Activated CD4-positive, alpha-beta T cell treated with anti-CD3 and anti-CD28 coated beads, Interleukin-2, amount 10 ng/mL, durations not matched to agents 7 days and 5 days (primary cell): ENCODE results near the gene KRTAP4-16. TPM values are rescaled to one million over a fixed set of nuclear protein-coding genes. Genes with fewer than 3 reads are reported as not detected.
"Not testable (repeated sequence)": the region's sequence is repeated elsewhere in the genome, so short reads cannot be mapped to it uniquely, and the experiment has no call there.

Experiments
- CTCF ChIA-PET: fragments of 350-600 bp; sonication (Branson Sonifier 250); formaldehyde crosslinking; loops from one replicate; lab custom pipeline; 2021; ENCODE audit warnings: antibody characterized with exemption; lab: Charles Lee
- POLR2A ChIA-PET: fragments of 350-600 bp; sonication (Branson Sonifier 250); formaldehyde crosslinking; loops from one replicate; lab custom pipeline; 2021; ENCODE audit warnings: antibody characterized with exemption; lab: Charles Lee
- DNase-seq: peaks from one replicate; pipeline ENCODE4 v3.0.0-alpha.2; 2020
- H3K27ac Mint-ChIP-seq: one replicate; pipeline ENCODE4 v1.8.0; 2021; ENCODE audit warnings: mild to moderate bottlenecking, moderate library complexity, mixed read lengths
- H3K27me3 Mint-ChIP-seq: one replicate; pipeline ENCODE4 v1.8.0; 2021; ENCODE audit warnings: mixed read lengths
- H3K36me3 Mint-ChIP-seq: one replicate; pipeline ENCODE4 v1.8.0; 2021; ENCODE audit warnings: low read depth, mixed read lengths
- H3K4me1 Mint-ChIP-seq: one replicate; pipeline ENCODE4 v1.8.0; 2021; ENCODE audit warnings: mixed read lengths
- H3K4me3 Mint-ChIP-seq: one replicate; pipeline ENCODE4 v1.8.0; 2021; ENCODE audit warnings: mild to moderate bottlenecking, moderate library complexity, mixed read lengths
- H3K9me3 Mint-ChIP-seq: one replicate; pipeline ENCODE4 v1.8.0; 2021; ENCODE audit warnings: mixed read lengths
- total RNA-seq, 2 experiments: library from RNA; stranded (reverse); gene quantifications; one replicate each; pipeline ENCODE4 v1.2.3, GENCODE V29; 2021

The KRTAP4-16 gene
- total RNA-seq, 2 experiments from 2014 or later: not detected

GRCh38 chr17:41082626-41083025 is 19.4 kb downstream of the KRTAP4-16 start:
- CTCF ChIA-PET: no interaction called here
- POLR2A ChIA-PET: no interaction called here
- Mint-ChIP-seq H3K27me3 (peaks cover 10% of the 10 kb centered on the region), H3K4me1 (no peaks in the 10 kb centered on the region), H3K9me3 (no peaks in the 10 kb centered on the region), H3K4me3 (no peak overlapping the region), H3K36me3 (no peaks in the 10 kb centered on the region), H3K27ac (no peak overlapping the region)
- DNase-seq: no peak

DNA sequence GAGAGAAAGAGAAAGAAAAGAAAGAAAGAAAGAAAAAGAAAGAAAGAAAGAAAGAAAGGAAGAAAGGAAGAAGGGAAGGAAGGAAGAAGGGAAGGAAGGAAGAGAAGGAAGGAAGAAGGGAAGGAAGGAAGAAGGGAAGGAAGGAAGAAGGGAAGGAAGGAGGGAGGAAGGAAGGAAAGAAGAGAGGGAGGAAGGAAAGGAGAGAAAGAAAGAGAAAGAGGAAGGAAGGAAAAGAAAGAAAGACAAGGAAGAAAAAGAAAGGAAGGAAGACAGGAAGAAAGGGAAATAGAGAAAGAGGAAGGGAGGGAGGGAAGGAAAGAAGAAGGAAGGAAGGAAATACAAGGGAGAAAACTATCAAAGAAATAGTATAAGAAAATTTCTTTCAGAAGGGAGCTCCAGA is 25.2 kb downstream of the KRTAP4-16 start:
- H3K9me3 Mint-ChIP-seq: no peaks in the 10 kb centered on the region
- no peak for DNase-seq
- ChIA-PET POLR2A (no interaction called here), CTCF (no interaction called here)
- H3K4me1 Mint-ChIP-seq: no peaks in the 10 kb centered on the region
- H3K36me3 Mint-ChIP-seq: no peaks in the 10 kb centered on the region
- peaks cover 20% of the 10 kb centered on the region for H3K27me3 Mint-ChIP-seq
- H3K27ac Mint-ChIP-seq: no peak overlapping the region
- H3K4me3 Mint-ChIP-seq: no peak overlapping the region

DNA sequence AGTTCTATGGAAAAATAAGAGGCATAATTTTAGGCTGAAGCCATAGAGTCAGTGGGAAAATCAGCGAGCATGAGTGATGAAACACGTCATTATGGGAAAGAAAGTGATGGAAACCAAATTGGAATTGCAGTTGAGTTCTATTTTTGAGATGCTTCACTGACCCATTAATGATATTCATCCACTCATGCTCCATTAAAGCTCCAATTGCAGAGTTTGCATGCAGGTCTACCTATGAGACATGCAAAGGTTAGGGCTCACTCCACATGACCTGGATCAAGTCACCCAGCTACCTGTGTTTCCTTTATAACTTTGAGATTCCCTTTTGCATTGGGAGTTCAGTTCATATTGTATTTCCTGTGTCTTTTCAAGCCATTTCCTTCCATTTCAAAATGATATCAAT is 28.3 kb downstream of the KRTAP4-16 start:
- no peak for DNase-seq
- ChIA-PET POLR2A (no interaction called here), CTCF (no interaction called here)
- Mint-ChIP-seq H3K9me3 (no peaks in the 10 kb centered on the region), H3K27ac (no peak overlapping the region), H3K4me3 (no peak overlapping the region), H3K27me3 (peaks cover 19% of the 10 kb centered on the region), H3K4me1 (no peaks in the 10 kb centered on the region), H3K36me3 (no peaks in the 10 kb centered on the region)

- no peak overlapping the region for H3K4me3 Mint-ChIP-seq
- no peak overlapping the region for H3K27ac Mint-ChIP-seq
- no peaks in the 10 kb centered on the region for H3K9me3 Mint-ChIP-seq
- peaks cover 15% of the 10 kb centered on the region for H3K27me3 Mint-ChIP-seq
- H3K4me1 Mint-ChIP-seq: no peaks in the 10 kb centered on the region
- ChIA-PET CTCF (no interaction called here), POLR2A (no interaction called here)
- no peaks in the 10 kb centered on the region for H3K36me3 Mint-ChIP-seq
- DNase-seq: no peak
Measured at GRCh38 chr17:41071606-41072360, 30.2 kb downstream of the KRTAP4-16 start.

GRCh38 chr17:41069031-41069430 is 33.0 kb downstream of the KRTAP4-16 start:
- H3K27me3 Mint-ChIP-seq: no peaks in the 10 kb centered on the region
- no peaks in the 10 kb centered on the region for H3K4me1 Mint-ChIP-seq
- H3K4me3 Mint-ChIP-seq: no peak overlapping the region
- no peak for DNase-seq
- no peaks in the 10 kb centered on the region for H3K9me3 Mint-ChIP-seq
- ChIA-PET POLR2A (no interaction called here), CTCF (no interaction called here)
- H3K27ac Mint-ChIP-seq: no peak overlapping the region
- H3K36me3 Mint-ChIP-seq: no peaks in the 10 kb centered on the region

DNA sequence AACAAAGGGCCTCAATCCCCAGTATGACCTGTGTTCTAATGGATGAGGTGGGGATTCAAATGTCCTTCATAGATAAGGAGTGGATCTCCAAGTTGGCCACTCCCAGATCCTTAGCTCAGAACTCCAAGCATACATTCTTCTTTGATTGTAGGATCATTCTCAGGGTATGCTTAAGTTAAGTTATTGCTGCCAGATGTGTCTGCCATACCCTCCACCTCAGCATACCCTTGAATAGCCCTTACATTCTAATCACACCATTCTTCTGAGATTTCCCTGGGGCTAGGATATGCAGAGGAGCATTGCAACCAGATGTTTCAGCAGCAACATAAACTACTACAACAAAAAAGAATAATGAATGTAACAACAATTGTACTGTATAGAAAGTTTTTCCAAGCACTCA is 34.7 kb downstream of the KRTAP4-16 start:
- CTCF ChIA-PET: no interaction called here
- POLR2A ChIA-PET: no interaction called here
- Mint-ChIP-seq H3K4me1 (no peaks in the 10 kb centered on the region), H3K36me3 (no peaks in the 10 kb centered on the region), H3K27ac (no peak overlapping the region), H3K27me3 (peaks cover 2% of the 10 kb centered on the region), H3K9me3 (no peaks in the 10 kb centered on the region), H3K4me3 (no peak overlapping the region)
- DNase-seq: no peak

DNA sequence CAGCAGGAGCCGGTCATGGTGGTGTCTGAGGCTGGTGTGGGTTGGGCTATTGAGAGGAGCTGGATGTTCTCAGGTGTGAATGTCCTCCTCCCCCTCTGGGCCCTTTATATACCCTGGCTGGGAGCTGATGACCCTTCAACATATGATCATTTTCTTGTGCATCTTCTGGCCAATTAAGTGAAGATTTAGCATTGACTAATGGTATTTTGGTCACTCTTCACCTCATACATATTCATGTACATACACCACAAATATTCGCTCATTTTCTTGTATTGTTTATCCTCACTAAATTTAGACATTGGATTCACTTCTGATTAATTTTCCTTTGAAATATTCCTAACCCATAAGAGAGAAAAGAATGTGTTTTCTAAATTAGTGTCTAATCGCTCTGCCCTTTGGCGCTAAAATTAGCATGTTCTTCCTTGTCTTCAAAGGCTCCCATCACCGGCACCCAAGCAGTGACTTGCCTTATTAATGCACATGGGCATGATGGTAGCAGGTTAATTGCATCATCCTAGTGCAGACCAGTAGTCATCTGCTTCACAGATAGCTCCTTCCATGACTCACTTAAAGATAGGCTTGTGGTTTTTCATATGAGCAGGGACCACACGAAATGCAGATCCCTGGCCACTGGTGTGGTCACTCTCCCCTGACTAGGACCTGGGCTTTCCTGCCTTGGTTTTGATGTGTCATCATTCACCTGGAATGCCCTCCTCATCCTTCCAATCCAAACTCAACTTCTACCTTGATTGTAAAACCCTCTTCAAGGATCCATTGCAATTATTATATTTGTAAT is 36.0 kb downstream of the KRTAP4-16 start, which contains the start of gene KRTAP2-4:
KRTAP2-4 (minus strand) TSS at position 51 of the 796 bp plus-strand sequence; CDS start at position 17, 34 bp downstream.
- no peak within 1 kb of the TSS for H3K4me3 Mint-ChIP-seq
- CTCF ChIA-PET: no interaction called here
- peaks cover 11% of the 10 kb centered on the region for H3K27me3 Mint-ChIP-seq
- no peak within 1 kb of the TSS for H3K27ac Mint-ChIP-seq
- DNase-seq: no peak
- no peaks in the 10 kb centered on the region for H3K9me3 Mint-ChIP-seq
- H3K4me1 Mint-ChIP-seq: no peaks in the 10 kb centered on the region
- POLR2A ChIA-PET: no interaction called here
- H3K36me3 Mint-ChIP-seq: no peaks in the 10 kb centered on the region

- H3K4me1 Mint-ChIP-seq, H3K36me3 Mint-ChIP-seq, CTCF ChIA-PET, H3K4me3 Mint-ChIP-seq, POLR2A ChIA-PET, DNase-seq, H3K9me3 Mint-ChIP-seq, H3K27ac Mint-ChIP-seq: not testable (repeated sequence)
- peaks cover 20% of the 10 kb centered on the region for H3K27me3 Mint-ChIP-seq
Measured at GRCh38 chr17:41065016-41065689, 36.9 kb downstream of the KRTAP4-16 start.

DNA sequence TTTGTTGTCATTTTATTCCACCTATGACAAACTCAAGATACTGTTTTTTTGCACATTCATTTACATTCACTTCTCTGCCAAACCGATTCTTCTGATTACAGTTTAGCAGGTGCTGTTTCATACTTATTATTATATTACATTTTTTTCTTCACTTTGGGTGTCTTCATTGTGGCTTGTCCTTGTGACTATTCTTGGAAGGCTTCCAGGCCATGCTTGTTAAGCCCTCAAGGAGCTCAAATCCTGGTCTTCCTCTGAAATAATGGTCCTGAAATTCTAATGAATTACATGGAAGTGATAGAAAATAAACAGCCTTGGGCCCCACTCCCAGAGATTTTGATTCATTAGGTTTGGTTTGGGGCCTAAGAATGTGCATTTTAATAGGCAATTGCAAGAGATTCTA is 37.7 kb downstream of the KRTAP4-16 start:
- Mint-ChIP-seq H3K27ac (no peak overlapping the region), H3K4me1 (no peaks in the 10 kb centered on the region), H3K9me3 (no peaks in the 10 kb centered on the region), H3K36me3 (no peaks in the 10 kb centered on the region), H3K27me3 (peaks cover 24% of the 10 kb centered on the region), H3K4me3 (no peak overlapping the region)
- POLR2A ChIA-PET: no interaction called here
- DNase-seq: no peak
- CTCF ChIA-PET: no interaction called here

GRCh38 chr17:41063449-41063848 is 38.6 kb downstream of the KRTAP4-16 start:
- Mint-ChIP-seq H3K4me1 (no peaks in the 10 kb centered on the region), H3K27ac (no peak overlapping the region), H3K9me3 (no peaks in the 10 kb centered on the region), H3K36me3 (no peaks in the 10 kb centered on the region), H3K4me3 (no peak overlapping the region), H3K27me3 (peaks cover 27% of the 10 kb centered on the region)
- DNase-seq: no peak
- ChIA-PET POLR2A (no interaction called here), CTCF (no interaction called here)

DNA sequence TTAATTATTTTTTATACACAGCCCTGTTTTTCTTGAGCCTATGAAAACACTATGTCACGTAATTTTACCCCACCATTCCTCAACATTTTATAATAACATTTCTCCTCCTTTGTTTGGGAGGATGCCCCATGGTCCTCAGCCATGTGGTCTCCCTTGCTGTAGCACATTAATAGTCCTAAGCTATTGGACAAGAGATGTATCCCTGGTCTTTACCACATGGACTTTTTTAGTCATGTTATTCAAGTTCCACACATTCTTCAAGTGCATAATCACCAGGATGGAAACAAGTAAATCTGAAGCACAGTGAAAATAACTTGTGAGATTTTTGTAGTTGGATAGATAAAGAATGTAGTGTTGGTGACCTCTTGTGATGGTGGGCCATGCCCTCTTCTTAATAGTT is 40.0 kb downstream of the KRTAP4-16 start:
- no peak overlapping the region for H3K4me3 Mint-ChIP-seq
- no peaks in the 10 kb centered on the region for H3K36me3 Mint-ChIP-seq
- H3K27ac Mint-ChIP-seq: no peak overlapping the region
- no peak for DNase-seq
- H3K4me1 Mint-ChIP-seq: no peaks in the 10 kb centered on the region
- CTCF ChIA-PET: no interaction called here
- peaks cover 29% of the 10 kb centered on the region for H3K27me3 Mint-ChIP-seq
- H3K9me3 Mint-ChIP-seq: peaks cover 7% of the 10 kb centered on the region
- POLR2A ChIA-PET: no interaction called here

- Mint-ChIP-seq H3K27ac (no peak within 1 kb of the TSS), H3K9me3 (peaks cover 7% of the 10 kb centered on the region), H3K4me3 (no peak within 1 kb of the TSS), H3K27me3 (peaks cover 29% of the 10 kb centered on the region), H3K36me3 (no peaks in the 10 kb centered on the region), H3K4me1 (no peaks in the 10 kb centered on the region)
- no peak for DNase-seq
- ChIA-PET CTCF (no interaction called here), POLR2A (no interaction called here)
Measured at GRCh38 chr17:41060052-41060604, 41.9 kb downstream of the KRTAP4-16 start, which contains the start of gene KRTAP2-3. KRTAP2-3 (minus strand) TSS chr17:41060114; CDS start chr17:41060050, 64 bp downstream.
